Measurements from ENCODE around the gene ATP2A1.

Gene ATP2A1

DNA sequence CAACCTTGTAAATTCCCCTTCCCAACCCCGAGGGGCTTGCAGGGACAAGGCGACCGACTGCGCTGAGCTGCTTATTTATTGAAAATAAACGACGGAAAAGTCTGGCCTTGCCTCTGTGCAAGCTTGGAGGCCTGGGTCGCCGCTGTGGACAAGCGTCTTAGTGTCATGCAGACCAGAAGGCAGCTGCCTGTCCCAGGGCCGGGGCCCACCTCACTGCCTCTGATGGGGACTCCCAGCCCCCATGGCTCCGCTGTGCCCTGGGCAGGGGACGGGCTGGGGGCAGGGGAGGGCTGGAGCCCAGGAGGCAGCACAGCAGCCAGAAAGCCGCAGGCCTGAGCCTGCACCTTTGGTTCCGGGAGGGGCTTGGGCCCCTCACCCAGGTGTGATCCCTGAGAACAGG, 26.1 kb downstream of the ATP2A1 start:
- no peak overlapping the region for H3K27ac ChIP-seq (ENCODE audit: low read length)

DNA sequence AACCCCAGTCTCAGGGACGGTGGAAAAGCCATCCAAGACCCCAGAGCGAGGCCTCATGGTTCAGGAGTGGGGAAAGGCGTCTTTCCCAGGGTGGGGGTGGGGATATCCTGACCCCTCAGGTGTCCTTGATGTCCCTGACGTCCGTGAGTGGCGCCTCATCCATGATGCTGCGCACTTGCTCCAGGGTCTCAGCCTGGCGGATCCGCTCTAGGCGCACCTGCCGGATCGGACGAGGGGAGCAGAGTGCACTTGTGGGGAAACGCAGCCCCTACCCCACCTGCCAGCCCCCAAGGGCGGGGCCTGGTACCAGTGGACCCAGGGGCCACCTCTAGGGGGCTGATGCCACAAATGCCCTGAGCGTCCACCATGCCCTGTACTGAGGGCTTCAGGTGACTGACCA, 26.5 kb downstream of the ATP2A1 start:
- Histone ChIP-seq H3K9me3 (replicated peaks; ENCODE audit: insufficient read depth, low read length) (no peaks in the 10 kb centered on the region), H3K79me2 (ENCODE audit: low read length) (no peaks in the 10 kb centered on the region), H3K36me3 (replicated peaks; ENCODE audit: insufficient read depth, low read length) (no peaks in the 10 kb centered on the region), H3K4me3 (ENCODE audit: low read length) (no peak overlapping the region), H3K9me2 (replicated peaks; ENCODE audit: insufficient read depth, low read length) (no peaks in the 10 kb centered on the region), H3K4me1 (ENCODE audit: low read length) (no peaks in the 10 kb centered on the region), H3K27ac (ENCODE audit: low read length) (no peak overlapping the region), H3K4me2 (ENCODE audit: low read depth, low read length) (no peak overlapping the region), H2AFZ (ENCODE audit: low read length) (no peak overlapping the region), H3K9ac (ENCODE audit: low read length) (no peak overlapping the region), H4K20me1 (ENCODE audit: insufficient read depth, low read length) (no peaks in the 10 kb centered on the region), H3F3A (ENCODE audit: insufficient read depth, low read length) (no peaks in the 10 kb centered on the region), H3K27me3 (replicated peaks; ENCODE audit: insufficient read depth, low read length) (no peaks in the 10 kb centered on the region)
- no peak for TF ChIP-seq EZH2phosphoT487 (IDR thresholded peaks at IDR 0.05; ENCODE audit: low read length)
- no peak for TF ChIP-seq EZH2 (optimal IDR thresholded peaks at IDR 0.05; ENCODE audit: low read depth, low read length)
- TF ChIP-seq, protein P1, sequence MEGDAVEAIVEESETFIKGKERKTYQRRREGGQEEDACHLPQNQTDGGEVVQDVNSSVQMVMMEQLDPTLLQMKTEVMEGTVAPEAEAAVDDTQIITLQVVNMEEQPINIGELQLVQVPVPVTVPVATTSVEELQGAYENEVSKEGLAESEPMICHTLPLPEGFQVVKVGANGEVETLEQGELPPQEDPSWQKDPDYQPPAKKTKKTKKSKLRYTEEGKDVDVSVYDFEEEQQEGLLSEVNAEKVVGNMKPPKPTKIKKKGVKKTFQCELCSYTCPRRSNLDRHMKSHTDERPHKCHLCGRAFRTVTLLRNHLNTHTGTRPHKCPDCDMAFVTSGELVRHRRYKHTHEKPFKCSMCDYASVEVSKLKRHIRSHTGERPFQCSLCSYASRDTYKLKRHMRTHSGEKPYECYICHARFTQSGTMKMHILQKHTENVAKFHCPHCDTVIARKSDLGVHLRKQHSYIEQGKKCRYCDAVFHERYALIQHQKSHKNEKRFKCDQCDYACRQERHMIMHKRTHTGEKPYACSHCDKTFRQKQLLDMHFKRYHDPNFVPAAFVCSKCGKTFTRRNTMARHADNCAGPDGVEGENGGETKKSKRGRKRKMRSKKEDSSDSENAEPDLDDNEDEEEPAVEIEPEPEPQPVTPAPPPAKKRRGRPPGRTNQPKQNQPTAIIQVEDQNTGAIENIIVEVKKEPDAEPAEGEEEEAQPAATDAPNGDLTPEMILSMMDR (IDR thresholded peaks at IDR 0.05; ENCODE audit: low read length) = no peak
- no peak for DNase-seq

More for the DNA sequence above, 26.1 kb downstream of the ATP2A1 start:
- Histone ChIP-seq H3K36me3 (replicated peaks; ENCODE audit: insufficient read depth, low read length) (no peaks in the 10 kb centered on the region), H3K27me3 (replicated peaks; ENCODE audit: insufficient read depth, low read length) (no peaks in the 10 kb centered on the region), H3K9me3 (replicated peaks; ENCODE audit: insufficient read depth, low read length) (no peaks in the 10 kb centered on the region), H3F3A (ENCODE audit: insufficient read depth, low read length) (no peaks in the 10 kb centered on the region), H3K79me2 (ENCODE audit: low read length) (no peaks in the 10 kb centered on the region), H3K4me1 (ENCODE audit: low read length) (no peaks in the 10 kb centered on the region), H3K9ac (ENCODE audit: low read length) (no peak overlapping the region), H2AFZ (ENCODE audit: low read length) (no peak overlapping the region), H3K9me2 (replicated peaks; ENCODE audit: insufficient read depth, low read length) (no peaks in the 10 kb centered on the region), H3K4me3 (ENCODE audit: low read length) (no peak overlapping the region), H4K20me1 (ENCODE audit: insufficient read depth, low read length) (no peaks in the 10 kb centered on the region), H3K4me2 (ENCODE audit: low read depth, low read length) (no peak overlapping the region)
- TF ChIP-seq, protein P1 (IDR thresholded peaks at IDR 0.05; ENCODE audit: low read length) = no peak
- no peak for TF ChIP-seq EZH2 (optimal IDR thresholded peaks at IDR 0.05; ENCODE audit: low read depth, low read length)
- TF ChIP-seq EZH2phosphoT487 (IDR thresholded peaks at IDR 0.05; ENCODE audit: low read length) = no peak
- DNase-seq = no peak

DNA sequence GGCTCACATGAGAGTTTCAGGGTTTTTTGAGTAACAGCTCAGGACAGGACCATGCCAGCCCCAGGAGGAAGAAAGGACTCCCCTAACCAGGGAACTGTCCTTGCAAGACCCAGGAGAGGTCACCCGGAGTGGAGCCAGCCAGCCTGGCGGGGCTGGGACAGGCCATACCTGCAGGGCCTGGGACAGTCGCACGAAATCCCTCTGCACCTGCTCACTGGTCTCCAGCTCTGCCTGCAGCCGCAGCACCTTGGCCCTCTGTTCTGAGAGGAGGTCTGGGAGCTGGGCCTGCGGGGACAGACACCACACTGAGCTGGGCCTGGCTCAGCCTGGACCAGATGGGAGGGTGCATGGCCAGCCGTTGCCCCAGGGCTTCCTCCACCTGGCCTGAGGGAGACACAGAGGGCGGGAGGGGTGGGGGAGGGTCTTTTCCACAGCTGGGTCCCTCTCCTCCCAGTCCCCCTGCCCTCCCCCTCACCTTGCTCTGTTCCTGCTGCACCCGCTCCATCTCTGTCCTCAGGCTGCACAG, 27.0 kb downstream of the ATP2A1 start:
- no peak overlapping the region for H3K9ac ChIP-seq (ENCODE audit: low read length)
- no peaks in the 10 kb centered on the region for H3K9me3 ChIP-seq (replicated peaks; ENCODE audit: insufficient read depth, low read length)
- H3K36me3 ChIP-seq (replicated peaks; ENCODE audit: insufficient read depth, low read length) = no peaks in the 10 kb centered on the region
- H3K4me1 ChIP-seq (ENCODE audit: low read length) = no peaks in the 10 kb centered on the region
- no peaks in the 10 kb centered on the region for H4K20me1 ChIP-seq (ENCODE audit: insufficient read depth, low read length)
- H2AFZ ChIP-seq (ENCODE audit: low read length) = no peak overlapping the region
- no peaks in the 10 kb centered on the region for H3F3A ChIP-seq (ENCODE audit: insufficient read depth, low read length)
- DNase-seq = no peak
- H3K79me2 ChIP-seq (ENCODE audit: low read length) = no peaks in the 10 kb centered on the region
- no peak overlapping the region for H3K4me3 ChIP-seq (ENCODE audit: low read length)
- TF ChIP-seq EZH2 (optimal IDR thresholded peaks at IDR 0.05; ENCODE audit: low read depth, low read length) (no peak), EZH2phosphoT487 (IDR thresholded peaks at IDR 0.05; ENCODE audit: low read length) (no peak)
- TF ChIP-seq, protein P1 (IDR thresholded peaks at IDR 0.05; ENCODE audit: low read length) = no peak
- H3K27me3 ChIP-seq (replicated peaks; ENCODE audit: insufficient read depth, low read length) = no peaks in the 10 kb centered on the region
- no peaks in the 10 kb centered on the region for H3K9me2 ChIP-seq (replicated peaks; ENCODE audit: insufficient read depth, low read length)
- H3K4me2 ChIP-seq (ENCODE audit: low read depth, low read length) = no peak overlapping the region
- no peak overlapping the region for H3K27ac ChIP-seq (ENCODE audit: low read length)

Data from MM.1S (cell line).